ENCODE data around the gene CHKB.

DNA sequence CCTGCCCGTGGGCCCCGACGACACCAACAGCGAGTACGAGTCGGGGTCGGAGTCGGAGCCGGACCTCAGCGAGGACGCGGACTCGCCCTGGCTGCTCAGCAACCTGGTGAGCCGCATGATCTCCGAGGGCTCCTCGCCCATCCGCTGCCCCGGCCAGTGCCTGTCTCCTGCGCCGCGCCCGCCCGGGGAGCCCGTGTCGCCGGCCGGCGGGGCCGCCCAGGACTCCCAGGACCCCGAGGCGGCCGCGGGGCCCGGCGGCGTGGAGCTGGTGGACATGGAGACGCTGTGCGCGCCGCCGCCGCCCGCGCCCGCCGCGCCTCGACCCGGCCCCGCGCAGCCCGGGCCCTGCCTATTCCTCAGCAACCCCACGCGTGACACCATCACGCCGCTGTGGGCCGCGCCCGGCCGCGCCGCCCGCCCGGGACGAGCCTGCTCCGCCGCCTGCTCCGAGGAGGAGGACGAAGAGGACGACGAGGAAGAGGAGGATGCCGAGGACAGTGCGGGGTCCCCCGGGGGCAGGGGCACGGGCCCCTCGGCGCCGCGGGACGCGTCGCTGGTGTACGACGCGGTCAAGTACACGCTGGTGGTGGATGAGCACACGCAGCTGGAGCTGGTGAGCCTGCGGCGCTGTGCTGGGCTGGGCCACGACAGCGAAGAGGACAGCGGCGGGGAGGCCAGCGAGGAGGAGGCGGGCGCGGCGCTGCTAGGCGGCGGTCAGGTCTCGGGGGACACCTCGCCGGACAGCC, 21.8 kb upstream of the CHKB start:
- TF ChIP-seq, protein P1, sequence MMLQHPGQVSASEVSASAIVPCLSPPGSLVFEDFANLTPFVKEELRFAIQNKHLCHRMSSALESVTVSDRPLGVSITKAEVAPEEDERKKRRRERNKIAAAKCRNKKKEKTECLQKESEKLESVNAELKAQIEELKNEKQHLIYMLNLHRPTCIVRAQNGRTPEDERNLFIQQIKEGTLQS (IDR thresholded peaks at IDR 0.05) = no peak
- TF ChIP-seq, protein P2, sequence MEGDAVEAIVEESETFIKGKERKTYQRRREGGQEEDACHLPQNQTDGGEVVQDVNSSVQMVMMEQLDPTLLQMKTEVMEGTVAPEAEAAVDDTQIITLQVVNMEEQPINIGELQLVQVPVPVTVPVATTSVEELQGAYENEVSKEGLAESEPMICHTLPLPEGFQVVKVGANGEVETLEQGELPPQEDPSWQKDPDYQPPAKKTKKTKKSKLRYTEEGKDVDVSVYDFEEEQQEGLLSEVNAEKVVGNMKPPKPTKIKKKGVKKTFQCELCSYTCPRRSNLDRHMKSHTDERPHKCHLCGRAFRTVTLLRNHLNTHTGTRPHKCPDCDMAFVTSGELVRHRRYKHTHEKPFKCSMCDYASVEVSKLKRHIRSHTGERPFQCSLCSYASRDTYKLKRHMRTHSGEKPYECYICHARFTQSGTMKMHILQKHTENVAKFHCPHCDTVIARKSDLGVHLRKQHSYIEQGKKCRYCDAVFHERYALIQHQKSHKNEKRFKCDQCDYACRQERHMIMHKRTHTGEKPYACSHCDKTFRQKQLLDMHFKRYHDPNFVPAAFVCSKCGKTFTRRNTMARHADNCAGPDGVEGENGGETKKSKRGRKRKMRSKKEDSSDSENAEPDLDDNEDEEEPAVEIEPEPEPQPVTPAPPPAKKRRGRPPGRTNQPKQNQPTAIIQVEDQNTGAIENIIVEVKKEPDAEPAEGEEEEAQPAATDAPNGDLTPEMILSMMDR (IDR thresholded peaks at IDR 0.05 in 2 of 3, conservative IDR thresholded peaks at IDR 0.05 in 1 of 3; ENCODE audit: borderline replicate concordance in 1 of 3, insufficient read depth in 1 of 3, low read depth in 2 of 3, low read length in 2 of 3) = no peak
- no peak for TF ChIP-seq POLR2A (IDR thresholded peaks at IDR 0.05; ENCODE audit: borderline replicate concordance, extremely low read depth, insufficient read depth, insufficient read length)
- TF ChIP-seq FOSL1 (IDR thresholded peaks at IDR 0.05; ENCODE audit: low read depth) = no peak
- TF ChIP-seq, protein P3, sequence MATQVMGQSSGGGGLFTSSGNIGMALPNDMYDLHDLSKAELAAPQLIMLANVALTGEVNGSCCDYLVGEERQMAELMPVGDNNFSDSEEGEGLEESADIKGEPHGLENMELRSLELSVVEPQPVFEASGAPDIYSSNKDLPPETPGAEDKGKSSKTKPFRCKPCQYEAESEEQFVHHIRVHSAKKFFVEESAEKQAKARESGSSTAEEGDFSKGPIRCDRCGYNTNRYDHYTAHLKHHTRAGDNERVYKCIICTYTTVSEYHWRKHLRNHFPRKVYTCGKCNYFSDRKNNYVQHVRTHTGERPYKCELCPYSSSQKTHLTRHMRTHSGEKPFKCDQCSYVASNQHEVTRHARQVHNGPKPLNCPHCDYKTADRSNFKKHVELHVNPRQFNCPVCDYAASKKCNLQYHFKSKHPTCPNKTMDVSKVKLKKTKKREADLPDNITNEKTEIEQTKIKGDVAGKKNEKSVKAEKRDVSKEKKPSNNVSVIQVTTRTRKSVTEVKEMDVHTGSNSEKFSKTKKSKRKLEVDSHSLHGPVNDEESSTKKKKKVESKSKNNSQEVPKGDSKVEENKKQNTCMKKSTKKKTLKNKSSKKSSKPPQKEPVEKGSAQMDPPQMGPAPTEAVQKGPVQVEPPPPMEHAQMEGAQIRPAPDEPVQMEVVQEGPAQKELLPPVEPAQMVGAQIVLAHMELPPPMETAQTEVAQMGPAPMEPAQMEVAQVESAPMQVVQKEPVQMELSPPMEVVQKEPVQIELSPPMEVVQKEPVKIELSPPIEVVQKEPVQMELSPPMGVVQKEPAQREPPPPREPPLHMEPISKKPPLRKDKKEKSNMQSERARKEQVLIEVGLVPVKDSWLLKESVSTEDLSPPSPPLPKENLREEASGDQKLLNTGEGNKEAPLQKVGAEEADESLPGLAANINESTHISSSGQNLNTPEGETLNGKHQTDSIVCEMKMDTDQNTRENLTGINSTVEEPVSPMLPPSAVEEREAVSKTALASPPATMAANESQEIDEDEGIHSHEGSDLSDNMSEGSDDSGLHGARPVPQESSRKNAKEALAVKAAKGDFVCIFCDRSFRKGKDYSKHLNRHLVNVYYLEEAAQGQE (IDR thresholded peaks at IDR 0.05; ENCODE audit: low read depth) = no peak
- TF ChIP-seq, protein P4, sequence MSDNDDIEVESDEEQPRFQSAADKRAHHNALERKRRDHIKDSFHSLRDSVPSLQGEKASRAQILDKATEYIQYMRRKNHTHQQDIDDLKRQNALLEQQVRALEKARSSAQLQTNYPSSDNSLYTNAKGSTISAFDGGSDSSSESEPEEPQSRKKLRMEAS (IDR thresholded peaks at IDR 0.05) = no peak
- TF ChIP-seq JUND (IDR thresholded peaks at IDR 0.05) = no peak
- no peak for TF ChIP-seq CEBPB (IDR thresholded peaks at IDR 0.05; ENCODE audit: low read depth)
- no peak for TF ChIP-seq ZFX (IDR thresholded peaks at IDR 0.05)
- no peak for TF ChIP-seq EZH2 (IDR thresholded peaks at IDR 0.05)
- TF ChIP-seq POLR2AphosphoS5 (IDR thresholded peaks at IDR 0.05; ENCODE audit: low read depth, low read length) = no peak
- no peak for TF ChIP-seq EZH2phosphoT487 (IDR thresholded peaks at IDR 0.05; ENCODE audit: borderline replicate concordance)
- no peak for TF ChIP-seq YY1 (IDR thresholded peaks at IDR 0.05; ENCODE audit: extremely low read depth, insufficient replicate concordance, low read depth, low read length)
- TF ChIP-seq SP1 (IDR thresholded peaks at IDR 0.05; ENCODE audit: low read depth) = no peak
